ENCODE measurements around the gene TAF6L.
A peak's percentile ranks its signal among the peaks of the same experiment; 100 is the strongest.
"Not testable (repeated sequence)": the region's sequence is repeated elsewhere in the genome, so short reads cannot be mapped to it uniquely, and the experiment has no call there.

TAF6L gene

GRCh38 chr11:62760867-62761227 lies 10.3 kb upstream of the TAF6L start:
- H3K9me3 ChIP-seq (ENCODE audit: control insufficient read depth, low read length); H3K4me1 ChIP-seq (ENCODE audit: control insufficient read depth, insufficient read depth, low read length, poor library complexity, severe bottlenecking); H3K27ac ChIP-seq (ENCODE audit: low read depth, low read length, severe bottlenecking): not testable (repeated sequence)
- Histone ChIP-seq H3K36me3 (ENCODE audit: control insufficient read depth, insufficient read depth, low read length) (peaks cover 27% of the 10 kb centered on the region), H3K4me3 (ENCODE audit: extremely low read depth, insufficient read depth, low read length, poor library complexity, severe bottlenecking) (peak overlapping the region; percentile 83)
- 60 to 67% methylated on average over 2 to 3 of the region's 9 CpGs for WGBS, 2 experiments (ENCODE audit: insufficient coverage in 2 of 2)

GRCh38 chr11:62770778-62771143 lies 435 bp upstream of the TAF6L start:
- Histone ChIP-seq H3K9me3 (ENCODE audit: control insufficient read depth, low read length) (no peaks in the 10 kb centered on the region), H3K27ac (ENCODE audit: low read depth, low read length, severe bottlenecking) (peak overlapping the region; percentile 91), H3K4me3 (ENCODE audit: extremely low read depth, insufficient read depth, low read length, poor library complexity, severe bottlenecking) (peak overlapping the region; percentile 62), H3K36me3 (ENCODE audit: control insufficient read depth, insufficient read depth, low read length) (peaks cover 39% of the 10 kb centered on the region), H3K4me1 (ENCODE audit: control insufficient read depth, insufficient read depth, low read length, poor library complexity, severe bottlenecking) (peaks cover 4% of the 10 kb centered on the region)
- WGBS, 2 experiments (ENCODE audit: insufficient coverage in 2 of 2): 20 to 27% methylated on average over 10 to 18 of the region's 18 CpGs

- Histone ChIP-seq H3K27ac (ENCODE audit: low read depth, low read length, severe bottlenecking) (no peak overlapping the region), H3K36me3 (ENCODE audit: control insufficient read depth, insufficient read depth, low read length) (peaks cover 45% of the 10 kb centered on the region), H3K9me3 (ENCODE audit: control insufficient read depth, low read length) (no peaks in the 10 kb centered on the region), H3K4me3 (ENCODE audit: extremely low read depth, insufficient read depth, low read length, poor library complexity, severe bottlenecking) (no peak overlapping the region), H3K4me1 (ENCODE audit: control insufficient read depth, insufficient read depth, low read length, poor library complexity, severe bottlenecking) (peaks cover 4% of the 10 kb centered on the region)
- 91 to 98% methylated on average over 5 to 6 of the region's 6 CpGs for WGBS, 2 experiments (ENCODE audit: insufficient coverage in 2 of 2)
Measured at GRCh38 chr11:62774407-62774806, 3.2 kb downstream of the TAF6L start.

GRCh38 chr11:62775646-62776045 lies 4.5 kb downstream of the TAF6L start:
- WGBS, 2 experiments (ENCODE audit: insufficient coverage in 2 of 2): 94 to 96% methylated on average over 16 of the region's 17 CpGs
- Histone ChIP-seq H3K9me3 (ENCODE audit: control insufficient read depth, low read length) (no peaks in the 10 kb centered on the region), H3K4me3 (ENCODE audit: extremely low read depth, insufficient read depth, low read length, poor library complexity, severe bottlenecking) (no peak overlapping the region), H3K4me1 (ENCODE audit: control insufficient read depth, insufficient read depth, low read length, poor library complexity, severe bottlenecking) (peaks cover 3% of the 10 kb centered on the region), H3K27ac (ENCODE audit: low read depth, low read length, severe bottlenecking) (no peak overlapping the region), H3K36me3 (ENCODE audit: control insufficient read depth, insufficient read depth, low read length) (peaks cover 53% of the 10 kb centered on the region)

- 89 to 92% methylated on average over 2 of the region's 2 CpGs for WGBS, 2 experiments (ENCODE audit: insufficient coverage in 2 of 2)
- Histone ChIP-seq H3K36me3 (ENCODE audit: control insufficient read depth, insufficient read depth, low read length) (peaks cover 68% of the 10 kb centered on the region), H3K9me3 (ENCODE audit: control insufficient read depth, low read length) (no peaks in the 10 kb centered on the region), H3K4me1 (ENCODE audit: control insufficient read depth, insufficient read depth, low read length, poor library complexity, severe bottlenecking) (no peaks in the 10 kb centered on the region), H3K4me3 (ENCODE audit: extremely low read depth, insufficient read depth, low read length, poor library complexity, severe bottlenecking) (no peak overlapping the region), H3K27ac (ENCODE audit: low read depth, low read length, severe bottlenecking) (no peak overlapping the region)
Measured at GRCh38 chr11:62777389-62777788, 6.2 kb downstream of the TAF6L start.

GRCh38 chr11:62778441-62778840 lies 7.2 kb downstream of the TAF6L start:
- 89 to 100% methylated on average over 2 to 3 of the region's 3 CpGs for WGBS, 2 experiments (ENCODE audit: insufficient coverage in 2 of 2)
- Histone ChIP-seq H3K9me3 (ENCODE audit: control insufficient read depth, low read length) (no peaks in the 10 kb centered on the region), H3K27ac (ENCODE audit: low read depth, low read length, severe bottlenecking) (no peak overlapping the region), H3K4me1 (ENCODE audit: control insufficient read depth, insufficient read depth, low read length, poor library complexity, severe bottlenecking) (no peaks in the 10 kb centered on the region), H3K36me3 (ENCODE audit: control insufficient read depth, insufficient read depth, low read length) (peaks cover 75% of the 10 kb centered on the region), H3K4me3 (ENCODE audit: extremely low read depth, insufficient read depth, low read length, poor library complexity, severe bottlenecking) (no peak overlapping the region)

GRCh38 chr11:62782753-62783152 lies 11.6 kb downstream of the TAF6L start:
- Histone ChIP-seq H3K4me3 (ENCODE audit: extremely low read depth, insufficient read depth, low read length, poor library complexity, severe bottlenecking) (no peak overlapping the region), H3K36me3 (ENCODE audit: control insufficient read depth, insufficient read depth, low read length) (peaks cover 62% of the 10 kb centered on the region)
- WGBS, 2 experiments (ENCODE audit: insufficient coverage in 2 of 2): 90 to 99% methylated on average over 6 of the region's 7 CpGs

GRCh38 chr11:62786318-62787004 lies 15.3 kb downstream of the TAF6L start:
- H3K36me3 ChIP-seq (ENCODE audit: control insufficient read depth, insufficient read depth, low read length): peaks cover 58% of the 10 kb centered on the region
- peak overlapping the region; percentile 90 for H3K4me3 ChIP-seq (ENCODE audit: extremely low read depth, insufficient read depth, low read length, poor library complexity, severe bottlenecking)
- WGBS, 2 experiments (ENCODE audit: insufficient coverage in 2 of 2): 5% methylated on average over 48 to 50 of the region's 51 CpGs
- H3K9me3 ChIP-seq (ENCODE audit: control insufficient read depth, low read length): no peaks in the 10 kb centered on the region
- H3K27ac ChIP-seq (ENCODE audit: low read depth, low read length, severe bottlenecking): peak overlapping the region; percentile 86
- H3K4me1 ChIP-seq (ENCODE audit: control insufficient read depth, insufficient read depth, low read length, poor library complexity, severe bottlenecking): peaks cover 12% of the 10 kb centered on the region

More at GRCh38 chr11:62782753-62783152, 11.6 kb downstream of the TAF6L start:
- H3K4me1 ChIP-seq (ENCODE audit: control insufficient read depth, insufficient read depth, low read length, poor library complexity, severe bottlenecking): peaks cover 5% of the 10 kb centered on the region
- H3K9me3 ChIP-seq (ENCODE audit: control insufficient read depth, low read length): no peaks in the 10 kb centered on the region
- no peak overlapping the region for H3K27ac ChIP-seq (ENCODE audit: low read depth, low read length, severe bottlenecking)

GRCh38 chr11:62787005-62787759 lies 16.0 kb downstream of the TAF6L start, which contains the start of gene TMEM179B:
TMEM179B (plus strand) TSS chr11:62787402; CDS start chr11:62787432, 30 bp downstream.
- WGBS, 2 experiments (ENCODE audit: insufficient coverage in 2 of 2): 1% methylated on average over 74 to 82 of the region's 88 CpGs
- H3K4me1 ChIP-seq (ENCODE audit: control insufficient read depth, insufficient read depth, low read length, poor library complexity, severe bottlenecking): peaks cover 16% of the 10 kb centered on the region
- no peaks in the 10 kb centered on the region for H3K9me3 ChIP-seq (ENCODE audit: control insufficient read depth, low read length)
- H3K4me3 ChIP-seq (ENCODE audit: extremely low read depth, insufficient read depth, low read length, poor library complexity, severe bottlenecking): peak within 1 kb of the TSS; percentile 90
- peak within 1 kb of the TSS; percentile 86 for H3K27ac ChIP-seq (ENCODE audit: low read depth, low read length, severe bottlenecking)
- peaks cover 53% of the 10 kb centered on the region for H3K36me3 ChIP-seq (ENCODE audit: control insufficient read depth, insufficient read depth, low read length)

GRCh38 chr11:62788991-62789390 lies 17.8 kb downstream of the TAF6L start:
- WGBS, 2 experiments (ENCODE audit: insufficient coverage in 2 of 2): 84 to 90% methylated on average over 3 to 5 of the region's 5 CpGs

GRCh38 chr11:62789576-62789975 lies 18.4 kb downstream of the TAF6L start:
- 90 to 100% methylated on average over 1 to 2 of the region's 3 CpGs for WGBS, 2 experiments (ENCODE audit: insufficient coverage in 2 of 2)
- Histone ChIP-seq H3K4me1 (ENCODE audit: control insufficient read depth, insufficient read depth, low read length, poor library complexity, severe bottlenecking) (peaks cover 24% of the 10 kb centered on the region), H3K9me3 (ENCODE audit: control insufficient read depth, low read length) (no peaks in the 10 kb centered on the region), H3K4me3 (ENCODE audit: extremely low read depth, insufficient read depth, low read length, poor library complexity, severe bottlenecking) (no peak overlapping the region), H3K36me3 (ENCODE audit: control insufficient read depth, insufficient read depth, low read length) (peaks cover 63% of the 10 kb centered on the region), H3K27ac (ENCODE audit: low read depth, low read length, severe bottlenecking) (no peak overlapping the region)

More at GRCh38 chr11:62788991-62789390, 17.8 kb downstream of the TAF6L start:
- peaks cover 22% of the 10 kb centered on the region for H3K4me1 ChIP-seq (ENCODE audit: control insufficient read depth, insufficient read depth, low read length, poor library complexity, severe bottlenecking)
- no peak overlapping the region for H3K4me3 ChIP-seq (ENCODE audit: extremely low read depth, insufficient read depth, low read length, poor library complexity, severe bottlenecking)
- H3K27ac ChIP-seq (ENCODE audit: low read depth, low read length, severe bottlenecking): no peak overlapping the region
- no peaks in the 10 kb centered on the region for H3K9me3 ChIP-seq (ENCODE audit: control insufficient read depth, low read length)
- H3K36me3 ChIP-seq (ENCODE audit: control insufficient read depth, insufficient read depth, low read length): peaks cover 57% of the 10 kb centered on the region

Data from mesodermal cell (in vitro differentiated cells).